GM12878 (cell line): ENCODE data around the gene PNPLA8.

Experiments used
- ATF7 ChIP-seq: fragments of 450-650 bp; IDR thresholded peaks from 2 replicates; pipeline ENCODE4 v1.6.1; 2016; ENCODE audit warnings: low read depth, mild to moderate bottlenecking
- CBX3 ChIP-seq: fragments of 200-600 bp; sonication (generic); IDR thresholded peaks from 2 replicates; pipeline ENCODE4 v1.6.1; 2016; ENCODE audit warnings: low read depth, borderline replicate concordance
- KDM1A ChIP-seq: fragments of 200-600 bp; sonication (generic); IDR thresholded peaks from 2 replicates; pipeline ENCODE4 v1.6.1; 2016; ENCODE audit warnings: borderline replicate concordance
- NR2C2 ChIP-seq: IDR thresholded peaks from 2 replicates; pipeline ENCODE4 v1.6.1; 2011; ENCODE audit warnings: borderline replicate concordance, low read depth; ENCODE audit not compliant: control insufficient read depth, insufficient read length
- PAX5 ChIP-seq: IDR thresholded peaks from 2 replicates; pipeline ENCODE4 v1.6.1; 2011; ENCODE audit warnings: low read depth, low read length, borderline replicate concordance
- SMARCA5 ChIP-seq: fragments of 450-650 bp; IDR thresholded peaks from 2 replicates; pipeline ENCODE4 v1.6.1; 2017; ENCODE audit warnings: mild to moderate bottlenecking
- STAT1 ChIP-seq: fragments of 450-650 bp; conservative IDR thresholded peaks from 2 replicates; pipeline ENCODE4 v1.6.1; 2014; ENCODE audit warnings: antibody characterized with exemption, mild to moderate bottlenecking
- TAF1 ChIP-seq: IDR thresholded peaks from 2 replicates; pipeline ENCODE4 v1.6.1; 2011; ENCODE audit warnings: mild to moderate bottlenecking, low read depth, low read length, borderline replicate concordance
- ZSCAN29 ChIP-seq: fragments of 450-650 bp; IDR thresholded peaks from 2 replicates; pipeline ENCODE4 v1.6.1; 2017; ENCODE audit warnings: mild to moderate bottlenecking, moderate library complexity
- ZZZ3 ChIP-seq: IDR thresholded peaks from 2 replicates; pipeline ENCODE4 v1.6.1; 2011; ENCODE audit warnings: low read depth; ENCODE audit not compliant: control insufficient read depth, insufficient read length
- TF ChIP-seq, protein P1 (sequence below): IDR thresholded peaks from 2 replicates; pipeline ENCODE4 v1.6.1; 2011; ENCODE audit warnings: mild to moderate bottlenecking, low read depth, low read length, moderate library complexity; ENCODE audit not compliant: insufficient replicate concordance
- TF ChIP-seq, protein P2 (sequence below): IDR thresholded peaks from 2 replicates; pipeline ENCODE4 v1.6.1; 2012; ENCODE audit warnings: mild to moderate bottlenecking, low read depth, low read length

- TF ChIP-seq, protein P1, sequence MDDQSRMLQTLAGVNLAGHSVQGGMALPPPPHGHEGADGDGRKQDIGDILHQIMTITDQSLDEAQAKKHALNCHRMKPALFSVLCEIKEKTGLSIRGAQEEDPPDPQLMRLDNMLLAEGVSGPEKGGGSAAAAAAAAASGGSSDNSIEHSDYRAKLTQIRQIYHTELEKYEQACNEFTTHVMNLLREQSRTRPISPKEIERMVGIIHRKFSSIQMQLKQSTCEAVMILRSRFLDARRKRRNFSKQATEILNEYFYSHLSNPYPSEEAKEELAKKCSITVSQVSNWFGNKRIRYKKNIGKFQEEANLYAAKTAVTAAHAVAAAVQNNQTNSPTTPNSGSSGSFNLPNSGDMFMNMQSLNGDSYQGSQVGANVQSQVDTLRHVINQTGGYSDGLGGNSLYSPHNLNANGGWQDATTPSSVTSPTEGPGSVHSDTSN = no peak
- TF ChIP-seq CBX3 = no peak
- TF ChIP-seq, protein P2, sequence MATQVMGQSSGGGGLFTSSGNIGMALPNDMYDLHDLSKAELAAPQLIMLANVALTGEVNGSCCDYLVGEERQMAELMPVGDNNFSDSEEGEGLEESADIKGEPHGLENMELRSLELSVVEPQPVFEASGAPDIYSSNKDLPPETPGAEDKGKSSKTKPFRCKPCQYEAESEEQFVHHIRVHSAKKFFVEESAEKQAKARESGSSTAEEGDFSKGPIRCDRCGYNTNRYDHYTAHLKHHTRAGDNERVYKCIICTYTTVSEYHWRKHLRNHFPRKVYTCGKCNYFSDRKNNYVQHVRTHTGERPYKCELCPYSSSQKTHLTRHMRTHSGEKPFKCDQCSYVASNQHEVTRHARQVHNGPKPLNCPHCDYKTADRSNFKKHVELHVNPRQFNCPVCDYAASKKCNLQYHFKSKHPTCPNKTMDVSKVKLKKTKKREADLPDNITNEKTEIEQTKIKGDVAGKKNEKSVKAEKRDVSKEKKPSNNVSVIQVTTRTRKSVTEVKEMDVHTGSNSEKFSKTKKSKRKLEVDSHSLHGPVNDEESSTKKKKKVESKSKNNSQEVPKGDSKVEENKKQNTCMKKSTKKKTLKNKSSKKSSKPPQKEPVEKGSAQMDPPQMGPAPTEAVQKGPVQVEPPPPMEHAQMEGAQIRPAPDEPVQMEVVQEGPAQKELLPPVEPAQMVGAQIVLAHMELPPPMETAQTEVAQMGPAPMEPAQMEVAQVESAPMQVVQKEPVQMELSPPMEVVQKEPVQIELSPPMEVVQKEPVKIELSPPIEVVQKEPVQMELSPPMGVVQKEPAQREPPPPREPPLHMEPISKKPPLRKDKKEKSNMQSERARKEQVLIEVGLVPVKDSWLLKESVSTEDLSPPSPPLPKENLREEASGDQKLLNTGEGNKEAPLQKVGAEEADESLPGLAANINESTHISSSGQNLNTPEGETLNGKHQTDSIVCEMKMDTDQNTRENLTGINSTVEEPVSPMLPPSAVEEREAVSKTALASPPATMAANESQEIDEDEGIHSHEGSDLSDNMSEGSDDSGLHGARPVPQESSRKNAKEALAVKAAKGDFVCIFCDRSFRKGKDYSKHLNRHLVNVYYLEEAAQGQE = no peak
- no peak for TF ChIP-seq SMARCA5
- TF ChIP-seq TAF1 = no peak
- no peak for TF ChIP-seq ZZZ3
- TF ChIP-seq NR2C2 = no peak
- no peak for TF ChIP-seq ATF7
- no peak for TF ChIP-seq STAT1
- TF ChIP-seq ZSCAN29 = no peak
- no peak for TF ChIP-seq KDM1A
- TF ChIP-seq PAX5 = no peak
These were observed 83.8 kb downstream of the PNPLA8 start for GRCh38 chr7:108442039-108442568.
